HFFc6 (cell line): ENCODE data around the gene ST3GAL6. TPM values are rescaled to one million over a fixed set of nuclear protein-coding genes. Genes with fewer than 3 reads are reported as not detected.

Experiments
- DNase-seq: peaks from one replicate; pipeline ENCODE4 v3.0.0-alpha.2; 2018
- H3K27ac Mint-ChIP-seq: 2 replicates; pipeline ENCODE4 v1.8.0; 2020; ENCODE audit warnings: mild to moderate bottlenecking, mixed read lengths
- H3K27me3 Mint-ChIP-seq: 2 replicates; pipeline ENCODE4 v1.8.0; 2021; ENCODE audit warnings: mild to moderate bottlenecking, moderate library complexity, mixed read lengths; ENCODE audit not compliant: insufficient read depth
- H3K36me3 Mint-ChIP-seq: 2 replicates; pipeline ENCODE4 v1.8.0; 2021; ENCODE audit warnings: low read depth, mixed read lengths
- H3K4me1 Mint-ChIP-seq: 2 replicates; pipeline ENCODE4 v1.8.0; 2020; ENCODE audit warnings: low read depth, mixed read lengths
- H3K4me3 Mint-ChIP-seq: 2 replicates; pipeline ENCODE4 v1.8.0; 2020; ENCODE audit warnings: mild to moderate bottlenecking, moderate library complexity, mixed read lengths
- H3K9me3 Mint-ChIP-seq: 2 replicates; pipeline ENCODE4 v1.8.0; 2020; ENCODE audit warnings: mild to moderate bottlenecking, mixed read lengths
- total RNA-seq, 6 experiments: library from RNA; stranded (reverse); fragmentation: NEBNext Ultra II Directional; extraction: Animal tissue kit (Norgen Biotek cat#: 25700); gene quantifications; 2 replicates in 1 of 6; 3 replicates in 5 of 6; pipeline ENCODE4 v1.2.3, GENCODE V29; 2021
- TF ChIP-seq, protein P1 (sequence below): fragments of 200-600 bp; sonication (generic); IDR thresholded peaks from 2 replicates; pipeline ENCODE4 v1.5.0; 2021; ENCODE audit warnings: antibody characterized with exemption, mild to moderate bottlenecking

The ST3GAL6 gene
- total RNA-seq, 6 experiments from 2014 or later: not detected

- Mint-ChIP-seq H3K27me3 (peaks cover 4% of the 10 kb centered on the region), H3K4me3 (no peak overlapping the region), H3K4me1 (peaks cover 26% of the 10 kb centered on the region), H3K27ac (peak overlapping the region; percentile 55), H3K9me3 (no peaks in the 10 kb centered on the region), H3K36me3 (peaks cover 16% of the 10 kb centered on the region)
- TF ChIP-seq, protein P1, sequence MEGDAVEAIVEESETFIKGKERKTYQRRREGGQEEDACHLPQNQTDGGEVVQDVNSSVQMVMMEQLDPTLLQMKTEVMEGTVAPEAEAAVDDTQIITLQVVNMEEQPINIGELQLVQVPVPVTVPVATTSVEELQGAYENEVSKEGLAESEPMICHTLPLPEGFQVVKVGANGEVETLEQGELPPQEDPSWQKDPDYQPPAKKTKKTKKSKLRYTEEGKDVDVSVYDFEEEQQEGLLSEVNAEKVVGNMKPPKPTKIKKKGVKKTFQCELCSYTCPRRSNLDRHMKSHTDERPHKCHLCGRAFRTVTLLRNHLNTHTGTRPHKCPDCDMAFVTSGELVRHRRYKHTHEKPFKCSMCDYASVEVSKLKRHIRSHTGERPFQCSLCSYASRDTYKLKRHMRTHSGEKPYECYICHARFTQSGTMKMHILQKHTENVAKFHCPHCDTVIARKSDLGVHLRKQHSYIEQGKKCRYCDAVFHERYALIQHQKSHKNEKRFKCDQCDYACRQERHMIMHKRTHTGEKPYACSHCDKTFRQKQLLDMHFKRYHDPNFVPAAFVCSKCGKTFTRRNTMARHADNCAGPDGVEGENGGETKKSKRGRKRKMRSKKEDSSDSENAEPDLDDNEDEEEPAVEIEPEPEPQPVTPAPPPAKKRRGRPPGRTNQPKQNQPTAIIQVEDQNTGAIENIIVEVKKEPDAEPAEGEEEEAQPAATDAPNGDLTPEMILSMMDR: no peak
- DNase-seq: no peak
Observed at GRCh38 chr3:98793971-98794370, 30.8 kb downstream of the ST3GAL6 start.

DNA sequence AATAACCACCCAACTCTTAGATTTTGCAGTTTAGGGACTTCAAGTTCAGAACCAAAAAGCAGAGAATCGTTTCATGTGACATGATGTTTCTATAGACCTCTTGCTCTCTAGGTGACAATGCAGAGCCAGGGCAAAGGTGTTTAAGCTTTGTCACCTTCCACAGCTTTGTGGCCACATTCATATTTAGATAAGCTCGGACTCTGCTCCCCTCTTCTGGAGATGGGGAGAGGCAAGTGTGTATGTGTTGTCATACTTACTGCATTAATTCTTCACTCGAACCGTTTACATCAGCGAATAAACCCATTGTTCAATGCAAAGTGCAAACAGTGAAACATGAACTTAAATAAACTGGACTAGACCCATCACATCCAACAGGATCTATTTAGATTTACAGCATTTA is 33.2 kb downstream of the ST3GAL6 start:
- peaks cover 32% of the 10 kb centered on the region for H3K36me3 Mint-ChIP-seq
- no peak for DNase-seq
- H3K9me3 Mint-ChIP-seq: no peaks in the 10 kb centered on the region
- H3K4me1 Mint-ChIP-seq: peaks cover 31% of the 10 kb centered on the region
- TF ChIP-seq, protein P1: no peak
- H3K27me3 Mint-ChIP-seq: peaks cover 5% of the 10 kb centered on the region
- H3K4me3 Mint-ChIP-seq: no peak overlapping the region
- H3K27ac Mint-ChIP-seq: no peak overlapping the region

DNA sequence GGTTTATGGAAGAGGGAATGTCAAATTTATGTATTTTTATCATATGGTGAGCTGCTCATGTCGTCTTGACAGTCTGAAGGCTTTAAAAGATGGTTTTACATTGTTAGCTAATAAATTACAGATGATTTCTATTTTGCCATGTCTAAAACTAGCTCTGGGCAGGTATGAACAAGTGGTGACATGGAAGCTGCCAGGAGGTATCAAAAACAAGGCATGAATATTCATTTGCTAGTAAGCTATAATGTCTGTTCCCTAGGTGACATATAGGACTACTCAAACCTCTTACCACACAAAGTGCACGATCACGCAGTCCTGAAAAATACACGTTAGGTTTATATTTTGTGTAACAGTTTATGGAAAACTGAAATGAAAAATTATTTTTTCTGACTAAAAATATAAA is 34.8 kb downstream of the ST3GAL6 start:
- Mint-ChIP-seq H3K27ac (0 out of 2 replicates have a peak overlapping the region, but pooled peaks have one; percentile 14), H3K9me3 (no peaks in the 10 kb centered on the region), H3K36me3 (peaks cover 43% of the 10 kb centered on the region), H3K4me3 (no peak overlapping the region), H3K4me1 (peaks cover 25% of the 10 kb centered on the region), H3K27me3 (peaks cover 5% of the 10 kb centered on the region)
- TF ChIP-seq, protein P1: no peak
- no peak for DNase-seq

- no peak for DNase-seq
- Mint-ChIP-seq H3K36me3 (peaks cover 50% of the 10 kb centered on the region), H3K4me3 (no peak overlapping the region)
Observed at GRCh38 chr3:98798820-98799219, 35.7 kb downstream of the ST3GAL6 start.

GRCh38 chr3:98799479-98799878 is 36.3 kb downstream of the ST3GAL6 start:
- H3K9me3 Mint-ChIP-seq: no peaks in the 10 kb centered on the region
- TF ChIP-seq, protein P1: no peak
- H3K4me1 Mint-ChIP-seq: peaks cover 11% of the 10 kb centered on the region; the same call in 1 of the 2 replicates
- peak overlapping the region; percentile 45 for H3K27ac Mint-ChIP-seq
- H3K4me3 Mint-ChIP-seq: no peak overlapping the region
- peaks cover 2% of the 10 kb centered on the region for H3K27me3 Mint-ChIP-seq
- no peak for DNase-seq
- H3K36me3 Mint-ChIP-seq: peaks cover 53% of the 10 kb centered on the region

More at GRCh38 chr3:98798820-98799219, 35.7 kb downstream of the ST3GAL6 start:
- TF ChIP-seq, protein P1: no peak
- H3K4me1 Mint-ChIP-seq: peaks cover 16% of the 10 kb centered on the region
- H3K9me3 Mint-ChIP-seq: no peaks in the 10 kb centered on the region
- peaks cover 5% of the 10 kb centered on the region for H3K27me3 Mint-ChIP-seq
- no peak overlapping the region for H3K27ac Mint-ChIP-seq

- no peak for DNase-seq
- H3K36me3 Mint-ChIP-seq: peaks cover 60% of the 10 kb centered on the region
- H3K9me3 Mint-ChIP-seq: no peaks in the 10 kb centered on the region
- no peak overlapping the region for H3K4me3 Mint-ChIP-seq
- TF ChIP-seq, protein P1: no peak
- H3K27ac Mint-ChIP-seq: peak overlapping the region; percentile 6; the same call in 1 of the 2 replicates
- H3K4me1 Mint-ChIP-seq: peaks cover 5% of the 10 kb centered on the region; the same call in 1 of the 2 replicates
- H3K27me3 Mint-ChIP-seq: peaks cover 2% of the 10 kb centered on the region
Observed at GRCh38 chr3:98800401-98800800, 37.3 kb downstream of the ST3GAL6 start.
